ENCODE data around the gene TNNT3.

Gene TNNT3

GRCh38 chr11:1896923-1897322 lies 22.6 kb upstream of the TNNT3 start:
- no peak for DNase-seq (ENCODE audit: low read depth)

- no peak for DNase-seq (ENCODE audit: low read depth)
Measured at GRCh38 chr11:1899090-1899489, 20.4 kb upstream of the TNNT3 start.

- DNase-seq (ENCODE audit: low read depth), result no peak
Measured at GRCh38 chr11:1899686-1900085, 19.8 kb upstream of the TNNT3 start.

- no peak for DNase-seq (ENCODE audit: low read depth)
Measured at GRCh38 chr11:1906181-1906580, 13.3 kb upstream of the TNNT3 start.

GRCh38 chr11:1906611-1907423 lies 12.7 kb upstream of the TNNT3 start:
- no peak for DNase-seq (ENCODE audit: low read depth)

GRCh38 chr11:1908618-1909017 lies 10.9 kb upstream of the TNNT3 start:
- no peak for DNase-seq (ENCODE audit: low read depth)

- no peak for DNase-seq (ENCODE audit: low read depth)
Measured at GRCh38 chr11:1909524-1909923, 10.0 kb upstream of the TNNT3 start.

GRCh38 chr11:1912289-1912878 lies 7.1 kb upstream of the TNNT3 start:
- DNase-seq (ENCODE audit: low read depth), result no peak

GRCh38 chr11:1913271-1914060 lies 6.0 kb upstream of the TNNT3 start:
- DNase-seq (ENCODE audit: low read depth), result no peak

- no peak for DNase-seq (ENCODE audit: low read depth)
Measured at GRCh38 chr11:1915795-1916131, 3.7 kb upstream of the TNNT3 start.

- no peak for DNase-seq (ENCODE audit: low read depth)
Measured at GRCh38 chr11:1916132-1916985, 3.1 kb upstream of the TNNT3 start.

GRCh38 chr11:1916986-1917522 lies 2.4 kb upstream of the TNNT3 start:
- DNase-seq (ENCODE audit: low read depth), result no peak

- no peak for DNase-seq (ENCODE audit: low read depth)
Measured at GRCh38 chr11:1917523-1918435, 1.7 kb upstream of the TNNT3 start.

GRCh38 chr11:1918436-1919315 lies 827 bp upstream of the TNNT3 start:
- DNase-seq (ENCODE audit: low read depth), result no peak

GRCh38 chr11:1920128-1920908 lies 815 bp downstream of the TNNT3 start:
- no peak for DNase-seq (ENCODE audit: low read depth)

- DNase-seq (ENCODE audit: low read depth), result no peak
Measured at GRCh38 chr11:1920909-1921573, 1.5 kb downstream of the TNNT3 start.

GRCh38 chr11:1921574-1922141 lies 2.2 kb downstream of the TNNT3 start:
- DNase-seq (ENCODE audit: low read depth), result no peak

- DNase-seq (ENCODE audit: low read depth), result no peak
Measured at GRCh38 chr11:1922481-1923081, 3.1 kb downstream of the TNNT3 start.

All from activated T-helper 1 cell treated with Interleukin-2 at 50 U/mL for 16 hours (primary cell).